Inflammatory macrophage treated with lipopolysaccharide for 1 hour (primary cell): ENCODE data around the gene RPP38.

Experiments
- DNase-seq, 2 donors: peaks; one replicate each; pipeline ENCODE4 v3.0.0-alpha.2; 2020 to 2022

The RPP38 gene, protein sequence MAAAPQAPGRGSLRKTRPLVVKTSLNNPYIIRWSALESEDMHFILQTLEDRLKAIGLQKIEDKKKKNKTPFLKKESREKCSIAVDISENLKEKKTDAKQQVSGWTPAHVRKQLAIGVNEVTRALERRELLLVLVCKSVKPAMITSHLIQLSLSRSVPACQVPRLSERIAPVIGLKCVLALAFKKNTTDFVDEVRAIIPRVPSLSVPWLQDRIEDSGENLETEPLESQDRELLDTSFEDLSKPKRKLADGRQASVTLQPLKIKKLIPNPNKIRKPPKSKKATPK

DNA sequence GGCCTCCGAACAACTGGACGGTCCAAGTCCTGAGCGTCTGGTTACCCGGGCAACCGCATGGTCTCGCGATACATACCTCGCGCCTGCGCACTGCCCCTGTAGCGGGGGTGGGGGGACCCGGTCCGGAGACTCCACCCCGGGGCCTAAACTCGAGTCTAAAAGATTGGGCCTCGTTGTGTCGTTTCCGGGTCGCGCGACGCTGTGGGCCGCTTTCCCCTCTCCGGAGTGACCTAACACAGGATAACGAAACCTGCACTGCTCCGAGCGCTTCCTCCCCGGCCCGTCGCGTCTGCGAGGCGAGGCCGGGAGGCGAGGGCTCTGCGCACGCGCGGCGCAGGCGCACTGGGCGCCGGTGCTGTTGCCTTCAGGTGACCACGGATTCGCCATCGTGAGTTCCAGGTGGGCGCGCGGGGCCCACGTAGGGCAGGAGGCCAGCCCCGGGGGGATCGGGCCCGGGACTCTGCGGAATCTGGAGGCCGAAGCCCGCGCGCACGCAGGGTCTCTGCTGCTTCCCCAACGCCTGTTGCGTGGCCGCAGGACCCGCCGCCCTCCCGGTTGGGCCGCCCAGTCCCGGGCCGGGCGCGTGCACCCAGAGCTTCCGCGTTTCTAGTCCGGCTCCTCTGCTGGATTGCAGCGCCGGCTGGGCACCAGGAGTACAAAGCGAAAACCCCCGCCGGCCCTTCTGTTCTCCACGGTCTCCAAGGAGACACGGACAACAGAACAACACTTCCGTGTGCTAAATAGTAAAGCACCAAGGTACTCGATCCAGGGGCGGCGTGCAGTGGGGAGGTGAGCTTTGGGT, at the start of gene RPP38:
Gene RPP38 (plus strand): TSS at position 345 of the 802 bp plus-strand sequence. CDS start 5,960 bp downstream, outside the sequence.
- DNase-seq, result peak; percentile 94 to 99

DNA sequence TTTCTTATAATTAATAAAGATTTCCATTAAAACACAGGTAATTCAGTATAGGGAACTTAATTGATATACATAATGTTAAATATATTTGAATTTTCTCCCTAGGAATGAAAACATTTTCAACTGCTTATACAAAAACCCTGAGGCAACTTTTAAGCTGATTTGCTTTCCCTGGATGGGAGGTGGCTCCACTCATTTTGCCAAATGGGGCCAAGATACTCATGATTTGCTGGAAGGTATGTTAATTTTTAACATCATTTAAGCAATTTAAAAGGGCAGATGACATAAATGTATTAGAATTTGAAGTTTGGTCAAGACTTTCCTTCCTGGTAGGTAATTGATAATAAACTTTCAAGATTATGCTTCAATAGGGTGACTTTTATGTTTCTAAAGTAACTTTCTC, 47.6 kb upstream of the RPP38 start:
- DNase-seq, result no peak

DNA sequence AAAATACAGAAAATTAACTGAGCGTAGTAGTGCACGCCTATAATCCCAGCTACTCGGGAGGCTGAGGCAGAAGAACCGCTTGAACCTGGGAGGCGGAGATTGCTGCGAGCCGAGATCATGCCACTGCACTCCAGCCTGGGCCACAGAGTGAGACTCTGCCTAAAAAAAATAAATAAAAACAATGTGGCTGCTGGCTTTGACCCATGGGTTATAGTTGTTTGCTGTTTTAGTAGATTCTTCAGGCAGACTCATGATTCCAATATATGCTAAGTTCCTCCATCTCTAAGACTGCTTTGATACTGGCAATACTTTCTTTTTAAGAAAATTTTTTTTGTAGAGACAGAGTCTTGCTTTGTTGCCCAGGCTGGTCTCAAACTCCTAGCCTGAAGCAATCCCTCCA, 45.0 kb upstream of the RPP38 start:
- no peak for DNase-seq

DNA sequence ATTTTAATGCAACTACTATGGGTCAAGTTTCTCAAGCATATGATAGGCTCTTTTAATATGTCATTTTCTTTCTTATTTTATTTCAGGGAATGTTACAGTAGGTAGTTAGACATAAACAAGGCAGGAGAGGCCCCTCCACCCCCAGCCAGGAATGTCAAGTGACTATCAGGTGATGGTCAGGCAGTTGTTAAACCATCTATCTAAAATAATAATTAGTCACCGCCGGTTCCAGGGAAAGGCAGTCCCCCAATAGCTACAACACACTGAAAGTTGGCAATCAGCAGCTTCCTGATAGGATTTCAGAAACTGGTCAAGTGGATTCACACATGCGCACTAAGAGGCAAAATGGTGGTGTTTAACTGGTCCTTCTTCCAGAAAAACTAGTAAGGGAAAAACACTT, 44.1 kb upstream of the RPP38 start:
- no peak for DNase-seq

DNA sequence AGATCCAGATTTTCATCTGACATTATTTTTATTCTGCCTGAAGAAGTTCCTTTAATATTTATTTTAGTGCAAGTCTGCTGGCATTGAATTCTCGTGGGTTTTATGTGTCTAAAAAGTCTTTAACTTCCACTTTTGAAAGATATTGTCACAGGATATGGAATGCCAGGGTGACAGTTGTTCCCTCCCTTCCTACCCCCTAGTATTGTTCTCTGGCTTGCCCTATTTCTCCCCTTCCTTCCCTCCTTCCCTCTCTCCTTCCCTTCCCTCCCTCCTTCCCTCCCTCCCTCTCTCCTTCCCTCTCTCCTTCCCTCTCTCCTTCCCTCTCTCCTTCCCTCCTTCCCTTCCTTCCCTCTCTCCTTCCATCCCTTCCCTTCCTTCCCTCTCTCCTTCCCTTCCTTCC, 38.5 kb upstream of the RPP38 start:
- DNase-seq, result no peak

DNA sequence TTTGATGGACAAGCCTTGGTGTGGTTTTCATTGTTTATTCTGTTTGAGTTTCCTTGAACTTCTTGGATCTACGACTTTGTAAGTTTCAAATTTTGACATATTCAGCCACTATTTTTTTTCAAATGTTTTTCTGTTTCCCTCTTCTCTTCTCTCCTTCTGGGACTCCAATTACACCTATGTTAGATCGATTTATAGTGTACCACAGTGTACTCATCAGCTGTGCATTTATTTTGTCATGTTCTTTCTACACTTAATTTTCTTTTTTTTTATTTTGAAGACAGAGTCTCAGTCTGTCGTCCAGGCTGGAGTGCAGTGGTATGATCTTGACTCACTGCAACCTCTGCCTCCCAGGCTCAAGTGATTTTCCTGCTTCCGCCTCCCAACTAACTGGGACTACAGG, 37.2 kb upstream of the RPP38 start:
- no peak for DNase-seq

DNA sequence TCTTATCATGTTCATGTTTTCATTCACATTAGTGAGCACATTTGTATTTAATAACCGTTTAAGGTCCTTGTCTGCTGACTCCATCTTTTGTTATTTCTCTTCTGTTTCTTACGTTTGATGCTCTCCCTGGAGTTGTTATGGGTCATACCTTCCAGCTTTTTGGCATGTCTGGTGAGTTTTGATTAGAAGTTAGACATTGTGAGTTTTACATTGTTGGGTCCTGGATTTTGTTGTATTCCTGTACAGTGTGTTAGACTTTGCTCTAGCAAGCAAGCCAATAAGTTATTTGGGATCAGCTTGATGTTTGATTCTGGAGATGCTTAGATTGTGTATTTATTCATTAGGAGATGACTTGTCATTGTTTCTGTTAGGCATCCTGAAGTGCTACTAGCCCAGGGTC, 36.5 kb upstream of the RPP38 start:
- DNase-seq, result no peak

DNA sequence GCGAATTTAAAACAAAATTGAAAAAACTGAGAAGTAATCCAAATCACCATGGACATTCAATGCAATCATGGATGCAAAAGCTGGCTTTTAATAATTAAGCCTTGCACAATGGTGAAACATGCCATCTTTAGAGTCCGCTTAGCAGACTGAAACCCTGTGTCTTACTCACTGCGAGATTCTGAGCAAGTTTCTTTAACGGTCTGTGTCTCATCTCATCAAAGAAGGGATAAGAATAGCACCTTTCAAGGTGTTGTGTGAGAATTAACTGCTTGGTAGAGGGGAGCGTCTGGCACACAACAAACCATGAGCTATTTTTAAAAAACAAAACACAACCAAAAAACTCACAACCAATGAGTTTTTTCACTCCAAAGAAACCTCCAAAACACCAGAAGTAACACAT, 30.0 kb upstream of the RPP38 start:
- DNase-seq, result no peak

DNA sequence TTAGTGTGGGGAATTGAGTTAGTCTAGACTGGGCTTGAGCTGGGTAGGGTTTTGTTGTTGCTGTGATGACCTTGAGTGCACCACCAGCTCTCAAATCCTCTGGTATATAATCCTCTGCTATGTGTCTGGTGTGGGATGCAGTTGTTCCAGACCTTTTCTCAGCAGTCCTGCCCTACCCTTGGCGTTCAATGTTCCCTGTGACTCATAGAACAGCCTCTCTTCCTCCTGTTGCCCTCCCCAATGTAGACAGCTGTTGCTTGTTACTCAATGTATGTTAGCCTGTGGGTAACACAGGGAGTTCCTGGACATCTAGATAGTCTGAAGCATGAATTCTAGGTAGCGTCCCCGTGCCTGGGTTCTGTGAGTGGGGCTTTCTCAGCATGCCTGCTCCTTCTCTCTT, 28.4 kb upstream of the RPP38 start:
- DNase-seq, result no peak

DNA sequence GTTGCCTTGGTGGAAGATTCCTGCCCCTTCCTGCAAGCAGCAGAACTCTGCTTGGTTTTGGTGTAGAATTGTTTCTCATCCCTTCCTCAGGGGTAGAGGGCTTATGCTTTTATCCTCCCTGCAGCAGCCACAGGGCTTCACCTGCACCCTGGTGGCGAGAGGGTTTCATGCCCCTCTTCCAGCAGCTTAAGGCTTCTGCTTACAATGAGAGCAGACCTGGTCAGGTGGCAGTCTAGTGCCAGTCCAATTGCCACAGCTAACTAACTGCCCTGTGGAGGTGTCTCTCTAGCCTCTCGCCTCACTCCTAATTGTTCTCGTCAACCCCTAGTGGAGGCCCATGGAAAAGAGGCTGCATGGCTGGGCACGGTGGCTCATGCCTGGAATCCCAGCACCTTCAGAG, 27.9 kb upstream of the RPP38 start:
- DNase-seq, result no peak

DNA sequence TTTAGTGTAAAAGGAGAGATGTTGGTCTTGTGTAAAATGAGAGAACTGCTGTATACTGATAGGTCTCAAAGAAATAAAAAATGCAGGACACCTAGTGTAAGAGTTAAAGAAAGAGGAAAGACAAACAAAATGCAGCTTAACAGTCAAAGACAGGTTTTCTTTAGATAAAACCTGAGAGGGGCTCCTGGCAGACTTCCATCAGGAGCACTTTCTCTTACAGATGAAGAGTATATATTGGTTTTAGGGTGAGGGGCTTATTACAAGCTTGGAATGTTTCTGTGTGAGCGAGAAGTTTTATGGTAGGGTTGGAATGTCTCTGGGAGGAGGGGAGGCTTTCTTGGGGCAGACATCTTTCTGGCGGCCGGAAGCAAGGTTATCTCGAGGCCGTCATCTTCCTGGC, 24.8 kb upstream of the RPP38 start:
- no peak for DNase-seq

DNA sequence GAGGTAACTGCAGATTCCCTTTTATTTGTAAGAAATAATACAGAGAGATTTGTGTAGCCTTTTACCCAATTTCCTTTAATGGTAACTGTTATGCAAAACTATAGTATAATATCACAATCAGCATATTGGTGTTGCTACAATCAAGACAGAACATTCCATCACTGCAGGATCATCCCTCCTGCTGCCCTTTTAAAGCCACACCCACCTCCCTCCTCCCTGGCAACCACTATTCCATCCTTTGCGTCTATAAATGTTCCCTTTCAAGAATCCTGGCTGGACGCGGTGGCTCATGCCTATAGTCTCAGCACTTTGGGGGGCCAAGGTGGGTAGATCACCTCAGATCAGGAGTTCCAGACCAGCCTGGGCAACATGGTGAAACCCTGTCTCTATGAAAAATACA, 21.7 kb upstream of the RPP38 start:
- no peak for DNase-seq

DNA sequence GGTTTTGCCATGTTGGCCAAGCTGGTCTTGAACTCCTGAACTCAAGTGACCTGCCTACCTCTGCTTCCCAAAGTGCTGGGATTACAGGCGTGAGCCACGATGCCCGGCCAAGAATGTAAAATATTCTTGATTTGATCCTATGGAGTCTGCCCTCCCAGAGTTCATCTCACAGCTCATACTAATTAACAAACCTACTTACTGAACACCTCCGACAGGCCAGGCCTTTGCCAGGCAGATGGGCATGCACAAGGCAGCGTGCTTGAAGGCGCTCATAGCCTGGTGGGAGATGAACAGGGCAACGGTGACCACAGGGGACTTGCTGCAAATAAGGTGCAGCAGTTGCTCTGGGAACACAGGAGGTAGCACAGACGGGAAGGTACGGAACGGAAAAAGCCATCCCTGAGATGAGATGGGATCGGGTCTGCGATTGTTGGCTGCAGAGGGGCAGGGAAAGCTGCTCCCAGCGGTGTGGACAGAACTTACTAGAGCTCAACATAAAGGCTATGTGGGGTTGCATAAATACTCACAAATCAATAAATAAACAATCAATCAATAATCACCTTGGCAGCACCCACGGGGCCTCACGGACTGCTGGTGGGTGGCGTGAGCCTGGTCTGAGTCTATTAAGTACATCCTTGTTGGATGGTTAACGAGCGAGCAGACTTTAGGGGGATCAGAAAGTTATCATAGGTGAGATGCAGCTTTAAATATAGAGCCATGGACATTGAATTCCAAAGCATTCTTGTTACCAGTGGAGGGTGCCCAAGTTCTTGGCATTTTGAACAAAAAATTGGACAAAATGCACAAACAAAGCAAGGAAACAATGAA, 13.3 kb upstream of the RPP38 start:
- DNase-seq, result no peak

DNA sequence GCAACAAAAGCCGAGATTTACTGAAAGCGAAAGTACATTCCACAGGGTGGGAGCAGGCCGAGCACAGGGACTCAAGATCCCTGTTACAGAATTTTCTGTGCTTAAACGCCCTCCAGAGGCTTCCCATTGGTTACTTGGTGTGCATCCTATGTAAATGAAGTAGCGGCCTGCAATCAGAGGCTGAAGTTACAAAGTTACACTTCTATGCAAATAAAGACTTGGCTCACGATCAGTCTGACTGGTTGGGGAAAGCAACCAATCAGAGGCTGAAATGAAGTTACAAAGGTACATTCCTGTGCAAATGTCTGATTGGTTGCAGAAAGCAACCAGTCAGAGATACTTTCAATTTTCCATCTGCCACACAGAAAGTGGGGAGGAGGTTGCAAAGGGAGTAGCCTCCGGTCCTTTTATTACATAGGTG, 12.6 kb upstream of the RPP38 start:
- DNase-seq, result peak in 1 of 2 donors; percentile 16

DNA sequence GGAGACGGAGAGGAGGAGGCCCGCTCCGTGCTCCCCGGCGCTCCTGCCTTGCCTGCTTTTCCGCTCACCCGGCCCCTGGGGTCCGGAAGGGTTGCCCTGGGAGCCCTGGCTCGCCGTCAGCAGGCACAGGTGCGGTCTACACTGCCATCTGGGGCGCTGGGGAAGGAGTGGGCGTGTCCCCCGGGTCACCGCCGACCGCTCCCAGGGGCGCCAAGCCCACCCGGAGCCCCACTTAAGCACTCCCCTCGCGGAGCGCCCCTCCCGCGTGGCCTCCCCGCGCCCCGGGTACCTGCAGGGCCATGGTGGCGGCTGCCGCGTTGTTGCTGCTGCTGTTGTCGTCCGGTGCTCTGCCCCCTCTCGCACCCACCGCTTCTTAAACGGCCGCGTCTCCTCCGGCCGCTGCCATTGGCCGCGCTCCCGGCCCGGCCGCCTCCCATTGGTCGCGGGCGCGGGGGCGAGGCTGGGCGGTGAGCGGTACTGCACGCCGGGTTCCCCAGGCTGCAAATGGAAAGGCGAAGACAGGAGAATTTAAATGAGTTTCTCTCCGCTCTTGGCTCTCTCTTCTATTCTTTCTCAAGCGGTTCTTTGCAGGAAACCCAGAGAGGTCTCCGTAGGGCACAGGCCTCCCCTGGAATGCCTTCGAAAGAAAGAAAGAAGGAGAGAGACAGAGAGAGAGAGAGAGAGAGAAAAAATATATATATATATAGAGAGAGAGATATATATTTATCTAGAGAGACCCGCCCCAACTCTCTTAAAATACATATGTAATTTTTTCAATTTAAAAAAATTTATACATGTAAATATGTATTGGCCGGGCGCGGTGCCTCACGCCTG, 8.5 kb upstream of the RPP38 start, which contains the start of gene ACBD7:
Gene ACBD7 (minus strand): TSS at position 349 of the 834 bp plus-strand sequence. CDS start 48 bp downstream, at position 301.
- DNase-seq, result peak; percentile 52 to 80

DNA sequence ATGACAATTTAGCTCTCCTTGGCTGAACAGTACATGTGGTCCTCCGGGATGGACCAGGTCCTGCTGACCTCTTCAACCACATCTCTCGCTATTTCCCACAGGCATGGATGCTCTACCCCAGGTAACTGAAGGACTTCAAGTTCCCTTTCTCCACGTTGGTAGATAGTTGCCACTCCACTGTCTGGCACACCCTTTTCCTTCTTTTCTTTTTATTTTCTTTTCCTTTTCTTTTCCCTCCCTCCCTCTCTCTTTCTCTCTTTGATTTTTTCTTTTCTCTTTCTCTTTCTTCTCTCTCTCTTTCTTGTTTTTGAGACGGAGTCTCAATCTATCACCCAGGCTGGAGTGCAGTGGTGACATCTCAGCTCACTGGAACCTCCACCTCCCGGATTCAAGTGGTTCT, 5.7 kb upstream of the RPP38 start:
- no peak for DNase-seq

DNA sequence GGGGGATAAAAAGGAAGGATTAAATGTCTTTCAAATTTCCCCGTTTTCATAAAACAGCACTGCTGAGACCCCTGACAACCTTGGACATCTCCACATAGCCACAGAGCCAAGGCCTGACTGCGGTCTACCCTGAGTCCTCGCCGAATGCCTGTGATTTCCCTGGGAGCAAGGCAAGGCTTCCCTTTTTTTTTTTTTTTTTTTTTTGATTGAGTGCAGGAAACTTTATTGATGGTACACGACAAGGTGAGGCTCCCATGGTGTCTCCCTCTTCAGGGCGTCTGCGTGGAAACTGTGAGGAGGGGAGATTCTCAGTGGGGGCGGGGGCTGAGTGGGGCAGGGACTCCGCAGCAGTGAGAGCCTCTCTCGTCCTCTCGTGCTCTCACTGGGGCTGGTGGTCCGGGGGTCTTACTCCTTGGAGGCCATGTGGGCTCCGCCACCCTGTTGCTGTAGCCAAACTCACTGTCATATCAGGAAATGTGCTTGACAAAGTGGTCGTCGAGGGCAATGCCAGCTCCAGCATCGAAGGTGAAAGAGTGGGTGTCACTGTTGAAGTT, 4.2 kb upstream of the RPP38 start:
- no peak for DNase-seq

DNA sequence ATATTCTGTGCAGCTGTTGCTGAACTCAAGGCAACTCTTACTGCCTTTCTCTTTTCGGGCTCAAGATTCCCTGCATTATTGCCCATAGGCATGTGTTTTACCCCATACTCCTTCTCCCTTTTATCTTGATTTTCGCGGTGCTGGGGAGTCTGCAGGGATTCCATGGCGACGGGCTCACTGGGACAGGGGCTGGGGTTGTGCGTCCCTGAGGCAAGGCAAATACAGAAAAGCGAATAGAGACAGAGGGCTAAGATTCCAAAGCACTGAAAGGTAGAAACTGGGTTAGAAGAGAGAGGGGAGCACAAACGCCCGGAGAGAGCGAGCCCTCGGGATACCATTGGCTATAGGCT, 519 bp upstream of the RPP38 start:
- DNase-seq, result no peak

DNA sequence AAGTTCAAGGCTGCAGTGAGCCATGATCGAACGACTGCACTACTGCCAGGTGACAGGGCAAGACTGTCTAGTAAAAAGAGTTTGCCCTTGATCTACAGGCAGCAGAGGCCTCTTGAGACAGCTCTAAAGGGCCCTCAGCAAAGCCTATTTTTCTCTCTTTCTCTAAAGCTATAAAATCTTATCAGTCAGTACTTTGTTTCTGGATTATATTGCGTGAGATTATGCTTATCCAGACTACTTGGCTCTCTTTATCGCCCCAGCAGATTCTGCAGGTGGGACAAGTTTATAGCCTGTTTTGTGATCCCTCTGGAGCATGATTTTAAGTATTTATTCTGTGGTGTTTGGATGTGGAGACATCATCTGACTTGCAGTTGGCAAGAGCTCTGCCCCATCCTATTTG, 2.7 kb downstream of the RPP38 start:
- no peak for DNase-seq

DNA sequence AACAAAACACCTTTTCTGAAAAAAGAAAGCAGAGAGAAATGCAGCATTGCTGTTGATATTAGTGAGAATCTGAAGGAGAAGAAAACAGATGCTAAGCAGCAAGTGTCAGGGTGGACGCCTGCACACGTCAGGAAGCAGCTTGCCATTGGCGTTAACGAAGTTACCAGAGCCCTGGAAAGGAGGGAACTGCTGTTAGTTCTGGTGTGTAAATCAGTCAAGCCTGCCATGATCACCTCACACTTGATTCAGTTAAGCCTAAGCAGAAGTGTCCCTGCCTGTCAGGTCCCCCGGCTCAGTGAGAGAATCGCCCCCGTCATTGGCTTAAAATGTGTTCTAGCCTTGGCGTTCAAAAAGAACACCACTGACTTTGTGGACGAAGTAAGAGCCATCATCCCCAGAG, 6.4 kb downstream of the RPP38 start:
- no peak for DNase-seq

DNA sequence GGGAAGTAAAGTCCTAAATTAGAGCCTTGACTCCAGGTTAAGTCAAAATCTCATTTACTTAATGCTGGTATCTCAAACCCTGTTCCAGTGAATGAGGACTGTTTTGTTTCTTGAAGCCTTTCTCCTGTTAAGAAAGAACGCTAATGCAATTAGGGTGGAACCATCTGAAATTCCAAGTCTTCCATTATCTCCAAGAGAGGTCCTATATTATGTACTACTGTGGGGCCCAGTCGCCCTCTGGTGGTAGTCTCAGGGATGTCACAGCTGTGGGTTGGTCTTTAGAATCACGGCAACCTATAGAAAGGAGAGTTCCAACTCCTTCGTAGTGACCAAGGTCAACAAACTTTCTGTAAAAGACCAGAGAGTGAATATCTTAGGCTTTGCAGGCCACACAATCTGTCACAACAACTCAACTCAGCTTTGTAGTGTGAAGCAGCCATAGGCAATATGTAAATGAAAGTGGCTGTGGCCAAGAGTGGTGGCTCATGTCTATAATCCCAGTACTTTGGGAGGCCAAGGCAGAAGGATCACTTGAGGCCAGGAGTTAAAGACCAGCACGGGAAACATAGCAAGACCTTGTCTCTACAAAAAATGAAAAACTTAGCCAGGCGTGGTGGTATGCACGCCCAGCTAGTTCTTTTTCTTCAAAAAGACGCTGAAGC, 9.3 kb downstream of the RPP38 start:
- peak; percentile 58 to 92 for DNase-seq

DNA sequence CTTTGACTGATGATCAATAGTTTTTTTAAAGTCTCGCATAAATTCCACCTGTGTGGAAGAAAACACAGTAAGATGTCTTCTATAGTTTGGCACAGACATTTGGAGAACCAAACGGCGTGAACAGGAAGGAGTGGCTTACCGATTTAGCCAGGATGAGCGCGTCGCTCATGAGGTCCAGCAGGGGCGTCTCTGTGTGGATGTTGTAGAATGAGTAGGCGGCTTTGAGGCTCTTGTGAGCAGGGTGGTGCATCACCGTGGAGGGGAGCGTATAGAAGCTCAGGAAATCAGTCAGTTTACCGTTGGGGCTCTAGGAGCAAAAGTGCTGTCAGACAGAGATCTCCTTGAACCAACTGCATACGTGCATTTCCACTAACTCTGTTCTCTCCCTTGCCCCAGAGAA, 15.5 kb downstream of the RPP38 start:
- DNase-seq, result no peak
